Calu3 (cell line): ENCODE results near the gene ABCF1. TPM values are rescaled to one million over a fixed set of nuclear protein-coding genes. Genes with fewer than 3 reads are reported as not detected.

Source experiments
- BruUV-seq: library from RNA; stranded (reverse); fragments of 400-500 nt; replicated peaks from 2 replicates; lab custom pipeline; 2021; lab: Mats Ljungman, UMichigan
- CTCF ChIA-PET: fragments of 300-600 bp; sonication (Branson Sonifier 250); formaldehyde crosslinking; loops from one replicate; lab custom pipeline; 2022; ENCODE audit warnings: antibody characterized with exemption; lab: Charles Lee
- DNase-seq: peaks from one replicate; pipeline ENCODE4 v3.0.0; 2022
- H3K27ac Mint-ChIP-seq: one replicate; pipeline ENCODE4 v1.8.0; 2022; ENCODE audit warnings: mixed read lengths; ENCODE audit not compliant: unreplicated experiment
- H3K27me3 Mint-ChIP-seq: one replicate; pipeline ENCODE4 v1.8.0; 2022; ENCODE audit warnings: mixed read lengths; ENCODE audit not compliant: unreplicated experiment
- H3K36me3 Mint-ChIP-seq: one replicate; pipeline ENCODE4 v1.8.0; 2022; ENCODE audit warnings: mild to moderate bottlenecking, moderate library complexity, mixed read lengths; ENCODE audit not compliant: insufficient read depth, unreplicated experiment
- H3K4me1 Mint-ChIP-seq: one replicate; pipeline ENCODE4 v1.8.0; 2022; ENCODE audit warnings: mild to moderate bottlenecking, low read depth, mixed read lengths; ENCODE audit not compliant: unreplicated experiment
- H3K4me3 Mint-ChIP-seq: one replicate; pipeline ENCODE4 v1.8.0; 2022; ENCODE audit warnings: mild to moderate bottlenecking, low read depth, moderate library complexity, mixed read lengths; ENCODE audit not compliant: unreplicated experiment
- H3K9me3 Mint-ChIP-seq: one replicate; pipeline ENCODE4 v1.8.0; 2022; ENCODE audit warnings: low read depth, mixed read lengths; ENCODE audit not compliant: unreplicated experiment
- CTCF ChIP-seq: fragments of 200-600 bp; IDR thresholded peaks from one replicate; pipeline ENCODE4 v1.8.0; 2022; ENCODE audit warnings: antibody characterized with exemption; ENCODE audit not compliant: unreplicated experiment
- intact Hi-C: fragments of 100-400 bp; cut with micrococcal nuclease; formaldehyde crosslinking; loops from one replicate; pipeline ENCODE4 v1.10.0; 2022; ENCODE audit not compliant: unreplicated experiment
- total RNA-seq: library from RNA; stranded (reverse); gene quantifications from 2 replicates; pipeline ENCODE4 v1.2.3, GENCODE V29; 2022

Gene ABCF1
- total RNA-seq, 1 experiment from 2014 or later, result 88.3 TPM

DNA sequence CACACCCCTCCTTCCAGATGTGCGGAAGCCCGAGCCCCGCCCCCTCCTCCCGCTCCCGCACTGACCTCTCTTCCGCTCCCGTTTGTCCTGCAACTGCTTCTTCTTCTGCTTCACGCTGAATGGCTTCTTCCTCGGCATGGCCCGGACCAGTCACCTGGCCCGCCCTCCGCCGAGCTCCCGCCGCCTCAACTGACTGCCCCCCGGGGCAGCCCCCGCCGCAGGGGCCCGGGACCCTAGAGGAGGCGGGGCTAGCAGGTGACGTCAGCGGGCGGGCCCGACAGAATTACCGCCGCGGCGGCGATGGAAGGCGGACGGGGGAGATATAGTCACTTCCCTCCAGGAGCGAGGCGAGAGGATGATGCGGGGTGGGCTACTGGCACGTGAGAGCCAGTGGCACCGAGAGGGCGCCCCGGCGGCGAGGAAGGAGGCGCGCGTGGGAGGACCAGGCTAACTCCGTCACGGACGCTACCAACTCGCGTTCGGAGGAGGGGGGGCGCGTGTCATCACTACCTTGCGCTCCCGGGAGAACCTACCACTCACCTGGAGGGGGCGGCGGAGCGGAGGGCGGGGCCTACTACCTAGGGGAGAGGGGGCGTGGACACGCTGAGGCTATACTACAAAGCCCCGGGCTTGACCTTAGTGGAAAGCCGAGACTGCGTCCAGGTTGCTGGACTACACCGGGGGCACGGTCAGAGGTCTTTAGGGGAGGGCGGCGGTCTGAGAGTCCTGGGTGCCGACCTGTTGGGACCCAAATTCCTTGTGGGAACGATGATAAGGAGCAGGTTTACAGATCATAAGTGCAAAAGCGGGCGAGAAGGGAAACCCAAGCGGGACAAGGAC, 15.0 kb upstream of the ABCF1 start, which contains the start of gene GNL1:
TSS of gene GNL1 (minus strand) at position 424 of the 840 bp plus-strand sequence. CDS start at position 138, 286 bp downstream.
- no peaks in the 10 kb centered on the region for H3K9me3 Mint-ChIP-seq
- H3K36me3 Mint-ChIP-seq, result peaks cover 58% of the 10 kb centered on the region
- intact Hi-C loops, result no loop called here
- no TSS peak for BruUV-seq
- DNase-seq, result peak; percentile 99
- no peaks in the 10 kb centered on the region for H3K27me3 Mint-ChIP-seq
- peaks cover 25% of the 10 kb centered on the region for H3K4me1 Mint-ChIP-seq
- peak within 1 kb of the TSS; percentile 97 for H3K27ac Mint-ChIP-seq
- peak within 1 kb of the TSS; percentile 91 for H3K4me3 Mint-ChIP-seq
- CTCF ChIA-PET, result interaction anchor here (1.1 to 2.8 kb wide), 3 partner anchors 12 to 15 kb away, joined by 4 to 8 read pairs (median 5); partner anchors contain the start of gene ABCF1
- no peak for TF ChIP-seq CTCF

GRCh38 chr6:30556906-30557682, 14.1 kb upstream of the ABCF1 start, which contains the start of gene PRR3:
PRR3 (plus strand) TSS chr6:30557295; CDS start chr6:30557345, 50 bp downstream.
- peak within 1 kb of the TSS; percentile 97 for H3K27ac Mint-ChIP-seq
- no peaks in the 10 kb centered on the region for H3K9me3 Mint-ChIP-seq
- peaks cover 25% of the 10 kb centered on the region for H3K4me1 Mint-ChIP-seq
- BruUV-seq, result no TSS peak
- peaks cover 56% of the 10 kb centered on the region for H3K36me3 Mint-ChIP-seq
- TF ChIP-seq CTCF, result no peak
- CTCF ChIA-PET, result interaction anchor here (0.5 to 2.8 kb wide), 4 partner anchors 12 to 34 kb away, joined by 4 to 8 read pairs (median 4); partner anchors contain the start of gene ABCF1
- peak within 1 kb of the TSS; percentile 91 for H3K4me3 Mint-ChIP-seq
- peak; percentile 90 for DNase-seq
- intact Hi-C loops, result no loop called here
- H3K27me3 Mint-ChIP-seq, result no peaks in the 10 kb centered on the region

- Mint-ChIP-seq H3K4me3 (peak overlapping the region; percentile 91), H3K4me1 (peaks cover 25% of the 10 kb centered on the region), H3K27ac (peak overlapping the region; percentile 97), H3K36me3 (peaks cover 56% of the 10 kb centered on the region), H3K9me3 (no peaks in the 10 kb centered on the region), H3K27me3 (no peaks in the 10 kb centered on the region)
- CTCF ChIA-PET, result interaction anchor here (0.5 to 2.8 kb wide), 3 partner anchors 13 to 33 kb away, joined by 4 to 8 read pairs (median 4); partner anchors contain the start of gene ABCF1
- TSS peak; percentile 49 for BruUV-seq
- no peak for TF ChIP-seq CTCF
- no peak for DNase-seq
- intact Hi-C loops, result no loop called here
These were observed 13.6 kb upstream of the ABCF1 start for GRCh38 chr6:30557683-30557981.

GRCh38 chr6:30560930-30561329, 10.3 kb upstream of the ABCF1 start:
- CTCF ChIA-PET, result no interaction called here
- Mint-ChIP-seq H3K4me1 (peaks cover 16% of the 10 kb centered on the region), H3K27ac (no peak overlapping the region), H3K36me3 (peaks cover 49% of the 10 kb centered on the region), H3K9me3 (no peaks in the 10 kb centered on the region), H3K27me3 (no peaks in the 10 kb centered on the region), H3K4me3 (no peak overlapping the region)
- intact Hi-C loops, result no loop called here
- no peak for DNase-seq
- no peak for TF ChIP-seq CTCF
- no TSS peak for BruUV-seq
